ENCODE results near the gene PLEK2. TPM values are rescaled to one million over a fixed set of nuclear protein-coding genes. Genes with fewer than 3 reads are reported as not detected.

PLEK2 gene
- total RNA-seq, 1 experiment from 2014 or later, result 9.1 TPM

GRCh38 chr14:67360470-67361206, 51.3 kb downstream of the PLEK2 start:
- ChIA-PET CTCF (no interaction called here), POLR2A (no interaction called here)
- TF ChIP-seq SIN3A (IDR thresholded peaks at IDR 0.05; ENCODE audit: borderline replicate concordance, insufficient read depth, low read depth, low read length) (0 out of 2 replicates have a peak, but pooled peaks have one; percentile 53), REST (IDR thresholded peaks at IDR 0.05; ENCODE audit: insufficient read depth in 1 of 2, low read depth in 2 of 2, low read length in 1 of 2) (peak in 1 of 2 experiments; percentile 29; a peak in 1 of 4 replicates), CTCF (IDR thresholded peaks at IDR 0.05) (no peak)

GRCh38 chr14:67359775-67360469, 52.0 kb downstream of the PLEK2 start, which contains the start of the genes ATP6V1D and EIF2S1:
Gene ATP6V1D (minus strand): TSS chr14:67359804. CDS start chr14:67359698, 106 bp downstream.
Gene EIF2S1 (plus strand): TSS chr14:67360328. CDS start chr14:67364768, 4,440 bp downstream.
- ChIA-PET CTCF (interaction anchor here (0.9 kb wide), 1 partner anchor 154 kb away, joined by 5 read pairs; no protein-coding TSS in a partner anchor), POLR2A (interaction anchor here (0.6 kb wide), 1 partner anchor 26 kb away, joined by 7 read pairs; no protein-coding TSS in a partner anchor)
- ATAC-seq (peak; percentile 95), DNase-seq (ENCODE audit: low read depth, low spot score) (peak; percentile 94)
- BruUV-seq (replicated peaks), result no TSS peak
- no peak for TF ChIP-seq TCF7L2 (IDR thresholded peaks at IDR 0.05; ENCODE audit: low read depth, low read length)
- 0 out of 4 replicates have a peak, but pooled peaks of 1 of the 2 experiments have one; percentile 11 for TF ChIP-seq REST (IDR thresholded peaks at IDR 0.05; ENCODE audit: insufficient read depth in 1 of 2, low read depth in 2 of 2, low read length in 1 of 2)
- TF ChIP-seq CTCF (IDR thresholded peaks at IDR 0.05), result peak; percentile 90
- peak; percentile 99; the same call in 1 of the 2 replicates for TF ChIP-seq SIN3A (IDR thresholded peaks at IDR 0.05; ENCODE audit: borderline replicate concordance, insufficient read depth, low read depth, low read length)
- peak; percentile 70 for TF ChIP-seq POLR2AphosphoS5 (IDR thresholded peaks at IDR 0.05; ENCODE audit: low read depth, low read length)
- intact Hi-C loops (cut with micrococcal nuclease; ENCODE audit: unreplicated experiment), result no loop called here
- Histone ChIP-seq H3K36me3 (ENCODE audit: control insufficient read depth, insufficient read depth, low read length) (peaks cover 21% of the 10 kb centered on the region), H3K27ac (ENCODE audit: low read length) (peak within 1 kb of the TSS; percentile 99), H3K4me3 (ENCODE audit: low read depth in 2 of 2, low read length in 2 of 2) (peak within 1 kb of the TSS; percentile 72 to 89), H3K27me3 (ENCODE audit: control insufficient read depth, insufficient read depth, low read length) (no peaks in the 10 kb centered on the region), H3K9me3 (ENCODE audit: control insufficient read depth, insufficient read depth, low read depth, low read length) (no peaks in the 10 kb centered on the region), H3K4me1 (ENCODE audit: control insufficient read depth, insufficient read depth, low read length) (peaks cover 31% of the 10 kb centered on the region)
- in situ Hi-C loops (cut with HindIII; ENCODE audit: low pct_unique_long_range_greater_than_20kb, low sequenced_read_pairs), result no loop called here

More at GRCh38 chr14:67360470-67361206, 51.3 kb downstream of the PLEK2 start:
- peaks cover 31% of the 10 kb centered on the region for H3K4me1 ChIP-seq (ENCODE audit: control insufficient read depth, insufficient read depth, low read length)
- DNase-seq (ENCODE audit: low read depth, low spot score), result no peak
- BruUV-seq (replicated peaks), result TSS peak; percentile 88
- intact Hi-C loops (cut with micrococcal nuclease; ENCODE audit: unreplicated experiment), result no loop called here
- H3K9me3 ChIP-seq (ENCODE audit: control insufficient read depth, insufficient read depth, low read depth, low read length), result no peaks in the 10 kb centered on the region
- ATAC-seq, result peak; percentile 54
- no peaks in the 10 kb centered on the region for H3K27me3 ChIP-seq (ENCODE audit: control insufficient read depth, insufficient read depth, low read length)
- peak overlapping the region; percentile 99 for H3K27ac ChIP-seq (ENCODE audit: low read length)
- in situ Hi-C loops (cut with HindIII; ENCODE audit: low pct_unique_long_range_greater_than_20kb, low sequenced_read_pairs), result no loop called here
- H3K4me3 ChIP-seq (ENCODE audit: low read depth in 2 of 2, low read length in 2 of 2), result peak overlapping the region; percentile 72 to 89
- H3K36me3 ChIP-seq (ENCODE audit: control insufficient read depth, insufficient read depth, low read length), result peaks cover 28% of the 10 kb centered on the region

All from Panc1 (cell line).